DOHH2 (cell line): ENCODE results near the gene CRYBG2.

Source experiments
- H3F3A ChIP-seq: fragments of 200-600 bp; sonication (generic), shearing (Covaris generic); 2 replicates; pipeline ENCODE4 v1.6.0; 2016; ENCODE audit warnings: antibody characterized with exemption, mild to moderate bottlenecking; ENCODE audit not compliant: control insufficient read depth, insufficient read depth
- H3K27ac ChIP-seq: fragments of 200-600 bp; sonication (generic); 2 replicates; pipeline ENCODE4 v1.5.1; 2014; ENCODE audit warnings: low read depth, mild to moderate bottlenecking, low read length, moderate library complexity
- H3K27me3 ChIP-seq: fragments of 200-600 bp; sonication (generic); 2 replicates; pipeline ENCODE4 v1.6.1; 2014; ENCODE audit warnings: mild to moderate bottlenecking, low read length, mixed read lengths; ENCODE audit not compliant: control insufficient read depth
- H3K36me3 ChIP-seq: fragments of 200-600 bp; sonication (generic); 2 replicates; pipeline ENCODE4 v1.6.1; 2014; ENCODE audit warnings: mild to moderate bottlenecking, low read length, moderate library complexity, mixed read lengths; ENCODE audit not compliant: control insufficient read depth
- H3K4me1 ChIP-seq: fragments of 200-600 bp; sonication (generic); 2 replicates; pipeline ENCODE4 v1.6.1; 2014; ENCODE audit warnings: mild to moderate bottlenecking, low read length, mixed read lengths; ENCODE audit not compliant: control insufficient read depth
- H3K4me2 ChIP-seq: fragments of 200-600 bp; sonication (generic); 2 replicates; pipeline ENCODE4 v1.6.0; 2014; ENCODE audit warnings: mild to moderate bottlenecking, low read length, moderate library complexity
- H3K4me3 ChIP-seq: fragments of 200-600 bp; sonication (generic); 2 replicates; pipeline ENCODE4 v1.5.1; 2014; ENCODE audit warnings: mild to moderate bottlenecking, low read length, mixed read lengths
- H3K79me2 ChIP-seq: fragments of 200-600 bp; sonication (generic); 2 replicates; pipeline ENCODE4 v1.6.1; 2014; ENCODE audit warnings: mild to moderate bottlenecking, low read length, mixed read lengths; ENCODE audit not compliant: control insufficient read depth
- H3K9me2 ChIP-seq: fragments of 200-600 bp; sonication (generic); replicated peaks from 2 replicates; pipeline ENCODE4 v1.6.1; 2014; ENCODE audit warnings: mild to moderate bottlenecking, low read length, mixed read lengths; ENCODE audit not compliant: control insufficient read depth
- H3K9me3 ChIP-seq: fragments of 200-600 bp; sonication (generic); 2 replicates; pipeline ENCODE4 v1.6.1; 2014; ENCODE audit warnings: antibody characterized with exemption, low read length, mixed read lengths; ENCODE audit not compliant: control insufficient read depth, insufficient read depth
- H4K20me1 ChIP-seq: fragments of 200-600 bp; sonication (generic); 2 replicates; pipeline ENCODE4 v1.6.0; 2014; ENCODE audit warnings: low read depth, mild to moderate bottlenecking, antibody characterized with exemption, low read length, moderate library complexity; ENCODE audit not compliant: control insufficient read depth, insufficient read depth
- CTCF ChIP-seq: fragments of 200-600 bp; sonication (generic); IDR thresholded peaks from one replicate; pipeline ENCODE4 v1.5.1; 2014; ENCODE audit warnings: antibody characterized with exemption, mild to moderate bottlenecking, low read depth, low read length; ENCODE audit not compliant: poor library complexity, severe bottlenecking
- EZH2phosphoT487 ChIP-seq: fragments of 200-600 bp; sonication (generic); IDR thresholded peaks from 2 replicates; pipeline ENCODE4 v1.6.1; 2017; ENCODE audit warnings: borderline replicate concordance, mild to moderate bottlenecking, antibody characterized with exemption, low read length, moderate library complexity, mixed read lengths

CRYBG2 gene

GRCh38 chr1:26307363-26307781 lies 46.6 kb downstream of the CRYBG2 start:
- H3K4me1 ChIP-seq, result peaks cover 42% of the 10 kb centered on the region
- no peaks in the 10 kb centered on the region for H3K9me3 ChIP-seq
- no peaks in the 10 kb centered on the region for H3K9me2 ChIP-seq
- peak overlapping the region; percentile 85 for H3K4me3 ChIP-seq
- peak overlapping the region; percentile 96 for H3K4me2 ChIP-seq
- H4K20me1 ChIP-seq, result no peaks in the 10 kb centered on the region
- peaks cover 10% of the 10 kb centered on the region for H3F3A ChIP-seq
- H3K79me2 ChIP-seq, result peaks cover 33% of the 10 kb centered on the region
- no peaks in the 10 kb centered on the region for H3K27me3 ChIP-seq
- no peaks in the 10 kb centered on the region for H3K36me3 ChIP-seq
- peak overlapping the region; percentile 94 for H3K27ac ChIP-seq
- TF ChIP-seq CTCF (no peak), EZH2phosphoT487 (no peak)

- Histone ChIP-seq H4K20me1 (no peaks in the 10 kb centered on the region), H3K4me1 (peaks cover 42% of the 10 kb centered on the region), H3K4me3 (peak within 1 kb of the TSS; percentile 85), H3K9me2 (no peaks in the 10 kb centered on the region), H3K4me2 (peak within 1 kb of the TSS; percentile 96), H3K9me3 (no peaks in the 10 kb centered on the region), H3F3A (peaks cover 10% of the 10 kb centered on the region), H3K36me3 (peaks cover under 1% of the 10 kb centered on the region; the same call in 1 of the 2 replicates), H3K79me2 (peaks cover 33% of the 10 kb centered on the region), H3K27ac (peak within 1 kb of the TSS; percentile 94), H3K27me3 (no peaks in the 10 kb centered on the region)
- TF ChIP-seq CTCF (no peak), EZH2phosphoT487 (no peak)
Measured at GRCh38 chr1:26306290-26307229, 47.4 kb downstream of the CRYBG2 start, which contains the start of gene UBXN11. UBXN11 (minus strand) TSS chr1:26306636; CDS start chr1:26302883, 3,753 bp downstream.

- peaks cover 44% of the 10 kb centered on the region for H3K4me1 ChIP-seq
Measured at GRCh38 chr1:26305667-26306289, 48.2 kb downstream of the CRYBG2 start.

More at GRCh38 chr1:26305667-26306289, 48.2 kb downstream of the CRYBG2 start:
- TF ChIP-seq EZH2phosphoT487, result no peak
- no peak for TF ChIP-seq CTCF
- Histone ChIP-seq H3K27me3 (no peaks in the 10 kb centered on the region), H3K27ac (peak overlapping the region; percentile 25), H3K4me2 (peak overlapping the region; percentile 96), H3K9me2 (no peaks in the 10 kb centered on the region), H3F3A (peaks cover 10% of the 10 kb centered on the region), H3K4me3 (peak overlapping the region; percentile 85), H3K9me3 (no peaks in the 10 kb centered on the region), H4K20me1 (no peaks in the 10 kb centered on the region), H3K36me3 (peaks cover 9% of the 10 kb centered on the region), H3K79me2 (peaks cover 33% of the 10 kb centered on the region)
